ENCODE results near the gene ILDR1. TPM values are rescaled to one million over a fixed set of nuclear protein-coding genes. Genes with fewer than 3 reads are reported as not detected.

The ILDR1 gene
- total RNA-seq, 1 donor from 2014 or later: 0.20 TPM

- no peak for DNase-seq
- intact Hi-C loops (cut with micrococcal nuclease): no loop called here
- ATAC-seq: no peak
These were observed 1.4 kb upstream of the ILDR1 start for GRCh38 chr3:122023335-122023910.

- ATAC-seq (no peak), DNase-seq (no peak)
- intact Hi-C loops (cut with micrococcal nuclease): no loop called here
These were observed 1.0 kb downstream of the ILDR1 start for GRCh38 chr3:122021037-122021436.

- no peak for ATAC-seq
- DNase-seq: no peak
- intact Hi-C loops (cut with micrococcal nuclease): no loop called here
These were observed 2.6 kb downstream of the ILDR1 start for GRCh38 chr3:122019493-122019892.

GRCh38 chr3:122014741-122015140 lies 7.3 kb downstream of the ILDR1 start:
- ATAC-seq (no peak), DNase-seq (no peak)
- intact Hi-C loops (cut with micrococcal nuclease): no loop called here

- ATAC-seq (no peak), DNase-seq (no peak)
- intact Hi-C loops (cut with micrococcal nuclease): no loop called here
These were observed 8.6 kb downstream of the ILDR1 start for GRCh38 chr3:122013448-122013925.

- intact Hi-C loops (cut with micrococcal nuclease): no loop called here
- DNase-seq (no peak), ATAC-seq (no peak)
These were observed 9.2 kb downstream of the ILDR1 start for GRCh38 chr3:122012821-122013220.

- intact Hi-C loops (cut with micrococcal nuclease): no loop called here
- ATAC-seq (no peak), DNase-seq (no peak)
These were observed 10.7 kb downstream of the ILDR1 start for GRCh38 chr3:122011396-122011795.

GRCh38 chr3:122010506-122010905 lies 11.5 kb downstream of the ILDR1 start:
- ATAC-seq (no peak), DNase-seq (no peak)
- intact Hi-C loops (cut with micrococcal nuclease): no loop called here

- intact Hi-C loops (cut with micrococcal nuclease): no loop called here
- no peak for DNase-seq
- no peak for ATAC-seq
These were observed 13.9 kb downstream of the ILDR1 start for GRCh38 chr3:122008166-122008565.

GRCh38 chr3:122006267-122006666 lies 15.8 kb downstream of the ILDR1 start:
- ATAC-seq: no peak
- intact Hi-C loops (cut with micrococcal nuclease): no loop called here
- DNase-seq: no peak

GRCh38 chr3:122004991-122005565 lies 17.0 kb downstream of the ILDR1 start:
- DNase-seq (no peak), ATAC-seq (no peak)
- intact Hi-C loops (cut with micrococcal nuclease): no loop called here

- ATAC-seq: no peak
- no peak for DNase-seq
- intact Hi-C loops (cut with micrococcal nuclease): no loop called here
These were observed 17.9 kb downstream of the ILDR1 start for GRCh38 chr3:122004107-122004506.

GRCh38 chr3:122003606-122004005 lies 18.4 kb downstream of the ILDR1 start:
- ATAC-seq (no peak), DNase-seq (no peak)
- intact Hi-C loops (cut with micrococcal nuclease): no loop called here

GRCh38 chr3:122003112-122003511 lies 18.9 kb downstream of the ILDR1 start:
- intact Hi-C loops (cut with micrococcal nuclease): no loop called here
- ATAC-seq (no peak), DNase-seq (no peak)

GRCh38 chr3:122002611-122003010 lies 19.4 kb downstream of the ILDR1 start:
- intact Hi-C loops (cut with micrococcal nuclease): no loop called here
- ATAC-seq: no peak
- DNase-seq: no peak

GRCh38 chr3:122001892-122002291 lies 20.2 kb downstream of the ILDR1 start:
- ATAC-seq: no peak
- intact Hi-C loops (cut with micrococcal nuclease): no loop called here
- DNase-seq: no peak

GRCh38 chr3:122000936-122001605 lies 21.0 kb downstream of the ILDR1 start:
- DNase-seq: no peak
- intact Hi-C loops (cut with micrococcal nuclease): no loop called here

GRCh38 chr3:121999931-122000330 lies 22.1 kb downstream of the ILDR1 start:
- ATAC-seq: no peak
- intact Hi-C loops (cut with micrococcal nuclease): no loop called here
- no peak for DNase-seq

More at GRCh38 chr3:122000936-122001605, 21.0 kb downstream of the ILDR1 start:
- no peak for ATAC-seq

GRCh38 chr3:121998611-121999473 lies 23.2 kb downstream of the ILDR1 start:
- intact Hi-C loops (cut with micrococcal nuclease): no loop called here
- ATAC-seq (no peak), DNase-seq (no peak)

GRCh38 chr3:121998030-121998580 lies 23.9 kb downstream of the ILDR1 start:
- no peak for DNase-seq
- intact Hi-C loops (cut with micrococcal nuclease): no loop called here
- peak; percentile 44 for ATAC-seq
